ENCODE results near the gene FITM1.

DNA sequence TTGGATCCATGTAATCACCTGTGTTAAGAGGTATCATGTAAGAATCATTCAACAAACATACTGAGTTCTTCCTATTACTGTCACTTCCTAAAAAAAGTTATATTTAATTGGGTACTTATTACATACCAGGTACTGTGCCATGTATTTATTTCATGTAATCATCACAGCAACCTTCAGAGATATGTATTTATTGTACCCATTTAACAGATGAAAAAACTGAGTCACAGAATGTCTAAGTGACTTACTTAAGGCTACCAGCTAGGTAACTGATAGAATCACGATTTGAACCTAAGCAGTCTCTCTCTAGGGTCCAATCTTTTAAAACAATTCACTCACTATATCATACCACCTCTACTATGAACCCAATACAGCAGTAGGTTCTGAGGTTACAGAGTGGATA is 14.0 kb downstream of the FITM1 start:
- TF ChIP-seq EZH2 (IDR thresholded peaks at IDR 0.05; ENCODE audit: low read length) = no peak
- TF ChIP-seq, protein P1, sequence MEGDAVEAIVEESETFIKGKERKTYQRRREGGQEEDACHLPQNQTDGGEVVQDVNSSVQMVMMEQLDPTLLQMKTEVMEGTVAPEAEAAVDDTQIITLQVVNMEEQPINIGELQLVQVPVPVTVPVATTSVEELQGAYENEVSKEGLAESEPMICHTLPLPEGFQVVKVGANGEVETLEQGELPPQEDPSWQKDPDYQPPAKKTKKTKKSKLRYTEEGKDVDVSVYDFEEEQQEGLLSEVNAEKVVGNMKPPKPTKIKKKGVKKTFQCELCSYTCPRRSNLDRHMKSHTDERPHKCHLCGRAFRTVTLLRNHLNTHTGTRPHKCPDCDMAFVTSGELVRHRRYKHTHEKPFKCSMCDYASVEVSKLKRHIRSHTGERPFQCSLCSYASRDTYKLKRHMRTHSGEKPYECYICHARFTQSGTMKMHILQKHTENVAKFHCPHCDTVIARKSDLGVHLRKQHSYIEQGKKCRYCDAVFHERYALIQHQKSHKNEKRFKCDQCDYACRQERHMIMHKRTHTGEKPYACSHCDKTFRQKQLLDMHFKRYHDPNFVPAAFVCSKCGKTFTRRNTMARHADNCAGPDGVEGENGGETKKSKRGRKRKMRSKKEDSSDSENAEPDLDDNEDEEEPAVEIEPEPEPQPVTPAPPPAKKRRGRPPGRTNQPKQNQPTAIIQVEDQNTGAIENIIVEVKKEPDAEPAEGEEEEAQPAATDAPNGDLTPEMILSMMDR (optimal IDR thresholded peaks at IDR 0.05 in 1 of 3, IDR thresholded peaks at IDR 0.05 in 1 of 3, conservative IDR thresholded peaks at IDR 0.05 in 1 of 3; ENCODE audit: extremely low read depth in 1 of 3, insufficient read depth in 2 of 3, low read length in 3 of 3) = no peak
